ENCODE measurements around the gene LRRC46.

- TF ChIP-seq CTCF (conservative IDR thresholded peaks at IDR 0.05 in 1 of 2, IDR thresholded peaks at IDR 0.05 in 1 of 2; ENCODE audit: extremely low read depth in 1 of 2, insufficient read depth in 1 of 2, low read depth in 1 of 2, low read length in 2 of 2) (no peak), EZH2 (IDR thresholded peaks at IDR 0.05; ENCODE audit: borderline replicate concordance, low read length) (no peak)
Measured at GRCh38 chr17:47801176-47801765, 30.2 kb upstream of the LRRC46 start.

Data from mammary epithelial cell (primary cell).